DND-41 (cell line): ENCODE data around the gene KRT28.

Source experiments
- ATAC-seq: fragments of 200-7000 bp; cut with Tn5 transposase; 3 replicates; pipeline ENCODE4 v1.9.1; 2021; ENCODE audit warnings: low read depth; ENCODE audit not compliant: insufficient read depth
- DNase-seq: peaks from one replicate; pipeline ENCODE4 v3.0.0-alpha.2; 2020
- H2AFZ ChIP-seq: 2 replicates; pipeline ENCODE4 v1.6.0; 2012; ENCODE audit warnings: low read depth, low read length
- H3K27ac ChIP-seq: 2 replicates; pipeline ENCODE4 v1.5.1; 2012; ENCODE audit warnings: low read length, inconsistent platforms
- H3K27me3 ChIP-seq: fragments of 200-600 bp; sonication (generic); 2 replicates; pipeline ENCODE4 v1.6.0; 2012; ENCODE audit warnings: low read length, mild to moderate bottlenecking, inconsistent platforms; ENCODE audit not compliant: insufficient read depth, poor library complexity
- H3K36me3 ChIP-seq: 2 replicates; pipeline ENCODE4 v1.5.1; 2012; ENCODE audit warnings: low read length, inconsistent platforms; ENCODE audit not compliant: insufficient read depth
- H3K4me1 ChIP-seq: 2 replicates; pipeline ENCODE4 v1.5.1; 2012; ENCODE audit warnings: mild to moderate bottlenecking, low read length; ENCODE audit not compliant: insufficient read depth
- H3K4me2 ChIP-seq: 2 replicates; pipeline ENCODE4 v1.6.0; 2012; ENCODE audit warnings: mild to moderate bottlenecking, moderate library complexity, low read length, inconsistent platforms; ENCODE audit not compliant: insufficient read depth
- H3K4me3 ChIP-seq, 2 experiments: fragments of 200-600 bp in 1 of 2; shearing (Covaris generic) in 1 of 2; 2 replicates each; pipeline ENCODE4 v1.5.1; 2012 to 2016; ENCODE audit warnings: inconsistent platforms in 2 of 2, low read length in 2 of 2, mild to moderate bottlenecking in 2 of 2, low read depth in 1 of 2, moderate library complexity in 1 of 2
- H3K79me2 ChIP-seq: 2 replicates; pipeline ENCODE4 v1.6.0; 2012; ENCODE audit warnings: low read length, inconsistent platforms; ENCODE audit not compliant: insufficient read depth
- H3K9ac ChIP-seq: 2 replicates; pipeline ENCODE4 v1.6.0; 2012; ENCODE audit warnings: low read depth, mild to moderate bottlenecking, inconsistent platforms, low read length, moderate library complexity
- H3K9me3 ChIP-seq: 2 replicates; pipeline ENCODE4 v1.5.1; 2012; ENCODE audit warnings: low read length, moderate library complexity, mild to moderate bottlenecking, inconsistent platforms; ENCODE audit not compliant: insufficient read depth, severe bottlenecking
- H4K20me1 ChIP-seq: 2 replicates; pipeline ENCODE4 v1.6.0; 2012; ENCODE audit warnings: low read length; ENCODE audit not compliant: insufficient read depth
- EZH2 ChIP-seq: IDR thresholded peaks from 3 replicates; pipeline ENCODE4 v1.6.1; 2012; ENCODE audit warnings: borderline replicate concordance, low read depth, mild to moderate bottlenecking, moderate library complexity, low read length, inconsistent platforms; ENCODE audit not compliant: severe bottlenecking
- TF ChIP-seq, protein P1 (sequence below): IDR thresholded peaks from 2 replicates; pipeline ENCODE4 v1.5.1; 2012; ENCODE audit warnings: borderline replicate concordance, low read length, moderate library complexity, mild to moderate bottlenecking; ENCODE audit not compliant: poor library complexity, severe bottlenecking; ENCODE audit errors: extremely low read depth

The KRT28 gene

DNA sequence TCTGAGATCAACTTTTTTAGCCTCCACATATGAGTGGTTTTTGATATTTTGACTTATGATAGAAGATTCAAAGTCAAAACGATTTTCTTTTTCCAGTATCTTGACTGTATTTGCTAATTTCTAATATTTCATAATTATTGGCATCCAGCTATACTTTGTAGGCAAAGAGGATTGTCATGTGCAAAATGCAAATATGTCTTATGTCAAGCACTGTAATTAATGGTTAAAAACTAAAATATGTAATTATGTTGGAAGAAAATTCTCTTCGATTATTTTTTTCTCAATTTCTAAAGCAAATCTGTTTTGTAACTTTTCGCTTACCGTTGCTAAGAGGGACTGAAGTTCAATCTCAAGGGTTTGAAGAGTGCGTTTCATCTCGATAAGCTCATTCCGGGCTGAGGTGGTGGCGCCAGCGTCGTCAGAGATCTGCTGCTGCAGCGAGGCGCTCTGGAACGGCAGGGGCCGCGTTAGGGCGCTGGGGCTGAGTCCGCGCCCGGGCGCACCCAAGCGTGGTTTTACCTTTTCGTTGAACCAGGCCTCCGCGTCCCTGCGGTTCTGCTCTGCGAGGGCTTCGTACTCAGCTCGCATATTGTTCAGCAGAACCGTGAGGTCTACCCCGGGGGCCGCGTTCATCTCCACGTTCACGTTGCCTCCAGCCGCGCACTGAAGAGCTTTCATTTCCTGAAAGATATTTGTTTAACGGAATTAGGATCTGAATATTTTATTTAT is 20.4 kb downstream of the KRT28 start:
- Histone ChIP-seq H3K27me3 (peaks cover 12% of the 10 kb centered on the region), H2AFZ (no peak overlapping the region), H3K9me3 (no peaks in the 10 kb centered on the region), H3K36me3 (no peaks in the 10 kb centered on the region), H3K9ac (no peak overlapping the region), H3K27ac (no peak overlapping the region), H3K79me2 (no peaks in the 10 kb centered on the region), H3K4me1 (no peaks in the 10 kb centered on the region), H4K20me1 (no peaks in the 10 kb centered on the region), H3K4me2 (no peak overlapping the region), H3K4me3 (no peak overlapping the region)
- ATAC-seq (no peak), DNase-seq (no peak)
- TF ChIP-seq, protein P1, sequence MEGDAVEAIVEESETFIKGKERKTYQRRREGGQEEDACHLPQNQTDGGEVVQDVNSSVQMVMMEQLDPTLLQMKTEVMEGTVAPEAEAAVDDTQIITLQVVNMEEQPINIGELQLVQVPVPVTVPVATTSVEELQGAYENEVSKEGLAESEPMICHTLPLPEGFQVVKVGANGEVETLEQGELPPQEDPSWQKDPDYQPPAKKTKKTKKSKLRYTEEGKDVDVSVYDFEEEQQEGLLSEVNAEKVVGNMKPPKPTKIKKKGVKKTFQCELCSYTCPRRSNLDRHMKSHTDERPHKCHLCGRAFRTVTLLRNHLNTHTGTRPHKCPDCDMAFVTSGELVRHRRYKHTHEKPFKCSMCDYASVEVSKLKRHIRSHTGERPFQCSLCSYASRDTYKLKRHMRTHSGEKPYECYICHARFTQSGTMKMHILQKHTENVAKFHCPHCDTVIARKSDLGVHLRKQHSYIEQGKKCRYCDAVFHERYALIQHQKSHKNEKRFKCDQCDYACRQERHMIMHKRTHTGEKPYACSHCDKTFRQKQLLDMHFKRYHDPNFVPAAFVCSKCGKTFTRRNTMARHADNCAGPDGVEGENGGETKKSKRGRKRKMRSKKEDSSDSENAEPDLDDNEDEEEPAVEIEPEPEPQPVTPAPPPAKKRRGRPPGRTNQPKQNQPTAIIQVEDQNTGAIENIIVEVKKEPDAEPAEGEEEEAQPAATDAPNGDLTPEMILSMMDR: no peak
- TF ChIP-seq EZH2: no peak

DNA sequence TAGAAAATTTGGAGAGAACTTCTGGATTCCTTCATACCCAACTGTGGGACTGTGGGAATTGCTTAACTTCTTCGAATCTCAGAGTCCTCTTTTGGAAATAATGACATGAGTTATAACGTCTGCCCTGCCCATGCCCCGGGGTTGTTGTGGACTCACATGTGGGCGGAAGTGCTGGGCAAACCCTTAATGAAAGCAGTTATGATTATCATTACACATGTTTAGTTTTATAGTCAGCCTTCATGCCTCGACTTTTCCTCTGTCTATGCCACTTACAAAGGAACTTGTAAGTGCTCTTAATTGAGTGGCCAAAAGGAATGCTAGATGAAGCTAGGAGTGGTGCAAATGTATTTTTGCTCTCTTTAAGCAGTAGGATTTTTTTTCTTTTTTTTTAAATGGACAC is 21.3 kb downstream of the KRT28 start:
- Histone ChIP-seq H3K9ac (no peak overlapping the region), H3K4me3 (no peak overlapping the region), H3K27me3 (peaks cover 14% of the 10 kb centered on the region), H3K9me3 (no peaks in the 10 kb centered on the region), H3K4me2 (no peak overlapping the region), H2AFZ (no peak overlapping the region), H3K36me3 (no peaks in the 10 kb centered on the region), H4K20me1 (no peaks in the 10 kb centered on the region), H3K79me2 (no peaks in the 10 kb centered on the region), H3K27ac (no peak overlapping the region), H3K4me1 (no peaks in the 10 kb centered on the region)
- TF ChIP-seq EZH2: no peak
- TF ChIP-seq, protein P1: no peak
- ATAC-seq (no peak), DNase-seq (no peak)

DNA sequence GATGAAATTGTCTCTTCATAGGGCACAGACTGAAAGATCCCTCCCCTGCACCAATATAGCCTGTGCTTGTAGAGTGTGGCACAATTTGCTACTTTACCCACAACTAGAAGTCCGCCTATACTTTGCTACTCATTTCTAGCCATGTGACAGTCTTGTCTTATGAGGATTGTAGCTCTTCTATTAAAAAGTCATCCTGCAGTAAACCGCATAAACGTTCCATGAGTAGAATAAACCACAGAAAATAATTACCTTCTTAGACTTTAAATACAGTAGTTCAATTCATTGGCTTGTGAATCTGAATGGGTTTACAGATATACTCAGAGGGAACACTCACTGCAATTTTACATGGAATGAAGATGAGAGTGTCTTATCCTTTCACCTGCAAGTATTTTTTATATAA is 21.8 kb downstream of the KRT28 start:
- Histone ChIP-seq H3K4me2 (no peak overlapping the region), H3K36me3 (no peaks in the 10 kb centered on the region), H3K4me1 (no peaks in the 10 kb centered on the region), H2AFZ (no peak overlapping the region), H3K27me3 (peaks cover 12% of the 10 kb centered on the region), H4K20me1 (no peaks in the 10 kb centered on the region), H3K4me3 (no peak overlapping the region), H3K9me3 (no peaks in the 10 kb centered on the region), H3K27ac (no peak overlapping the region), H3K9ac (no peak overlapping the region), H3K79me2 (no peaks in the 10 kb centered on the region)
- DNase-seq (no peak), ATAC-seq (no peak)
- TF ChIP-seq, protein P1: no peak
- no peak for TF ChIP-seq EZH2

DNA sequence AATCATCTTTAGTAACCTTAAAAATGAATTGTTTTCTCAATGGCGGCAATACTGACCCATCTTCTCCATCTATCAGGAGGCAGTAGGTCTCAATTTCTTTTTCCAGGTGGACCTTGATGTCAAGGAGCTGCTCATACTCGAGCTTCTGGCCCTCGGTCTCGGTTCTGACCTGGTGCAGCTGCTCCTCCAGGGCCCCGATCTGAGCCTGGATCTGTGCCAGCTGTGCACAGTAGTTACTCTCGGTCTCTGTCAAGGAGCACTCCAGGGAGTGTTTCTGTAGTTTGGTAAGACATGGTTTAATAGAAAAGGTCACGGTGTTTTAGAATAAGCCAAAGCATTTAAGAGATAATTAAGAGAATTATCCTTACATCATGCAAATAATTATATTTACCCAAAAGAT is 22.3 kb downstream of the KRT28 start:
- Histone ChIP-seq H3K79me2 (no peaks in the 10 kb centered on the region), H3K4me1 (no peaks in the 10 kb centered on the region), H3K27me3 (peaks cover 13% of the 10 kb centered on the region), H3K9ac (no peak overlapping the region), H3K9me3 (no peaks in the 10 kb centered on the region), H3K4me2 (no peak overlapping the region), H4K20me1 (no peaks in the 10 kb centered on the region), H3K4me3 (no peak overlapping the region), H2AFZ (no peak overlapping the region), H3K36me3 (no peaks in the 10 kb centered on the region), H3K27ac (no peak overlapping the region)
- no peak for ATAC-seq
- TF ChIP-seq, protein P1: no peak
- TF ChIP-seq EZH2: no peak
- no peak for DNase-seq
